ENCODE results near the gene AKT3. TPM values are rescaled to one million over a fixed set of nuclear protein-coding genes. Genes with fewer than 3 reads are reported as not detected.

Gene AKT3
- total and polyA plus RNA-seq, 2 of the 8 experiments (the other 6 are each of a cell fraction or from before 2014, with no cell fraction given): 6.0 to 36.4 TPM

- Histone ChIP-seq H4K20me1 (replicated peaks in 1 of 2; ENCODE audit: control insufficient read depth in 1 of 2, insufficient read depth in 2 of 2, low read length in 2 of 2) (no peaks in the 10 kb centered on the region), H3K79me1 (ENCODE audit: low read depth, low read length) (no peaks in the 10 kb centered on the region), H3K4me1 (replicated peaks in 1 of 4; ENCODE audit: control insufficient read depth in 3 of 4, insufficient read depth in 4 of 4, low read length in 3 of 4) (no peaks in the 10 kb centered on the region), H2BK15ac (ENCODE audit: low read length) (no peak overlapping the region), H3K18ac (ENCODE audit: extremely low read depth, low read length) (no peak overlapping the region), H3K79me2 (ENCODE audit: control insufficient read depth in 1 of 2, insufficient read depth in 2 of 2, low read length in 2 of 2) (no peaks in the 10 kb centered on the region), H2BK12ac (ENCODE audit: low read depth, low read length) (no peak overlapping the region), H2AFZ (ENCODE audit: low read length) (no peak overlapping the region), H2BK120ac (replicated peaks; ENCODE audit: low read depth, low read length) (no peak overlapping the region), H4K8ac (ENCODE audit: extremely low read depth, insufficient read depth, low read length) (no peak overlapping the region), H3K27ac (ENCODE audit: low read depth, low read length) (no peak overlapping the region), H3K4me3 (ENCODE audit: extremely low read depth in 1 of 4, insufficient read depth in 2 of 4, low read depth in 3 of 4, low read length in 4 of 4) (no peak overlapping the region), H3K14ac (ENCODE audit: insufficient read length) (no peak overlapping the region), H2BK20ac (ENCODE audit: low read length) (no peak overlapping the region), H4K91ac (replicated peaks; ENCODE audit: insufficient read length, low read length) (no peak overlapping the region), H4K5ac (ENCODE audit: insufficient read length, low read depth, low read length) (no peak overlapping the region), H2BK5ac (ENCODE audit: low read depth, low read length) (no peak overlapping the region), H3K9ac (replicated peaks in 1 of 4; ENCODE audit: extremely low read depth in 1 of 4, low read depth in 3 of 4, low read length in 3 of 4) (no peak overlapping the region), H3K4me2 (ENCODE audit: insufficient read depth in 1 of 2, low read depth in 2 of 2, low read length in 2 of 2) (no peak overlapping the region), H3K27me3 (replicated peaks in 1 of 4; ENCODE audit: control insufficient read depth in 3 of 4, extremely low read depth in 1 of 4, insufficient read depth in 3 of 4, low read length in 3 of 4) (no peaks in the 10 kb centered on the region), H2AK5ac (ENCODE audit: low read depth, low read length) (no peak overlapping the region), H3K23ac (ENCODE audit: insufficient read length) (no peak overlapping the region), H3K9me3 (ENCODE audit: insufficient read depth in 2 of 2, low read depth in 1 of 2, low read length in 1 of 2) (no peaks in the 10 kb centered on the region), H3K36me3 (ENCODE audit: control insufficient read depth in 2 of 4, insufficient read depth in 4 of 4, low read length in 3 of 4) (no peaks in the 10 kb centered on the region), H3K56ac (replicated peaks; ENCODE audit: insufficient read length, low read depth, low read length) (no peak overlapping the region), H3K23me2 (ENCODE audit: low read depth, low read length) (no peaks in the 10 kb centered on the region), H3K4ac (replicated peaks; ENCODE audit: insufficient read length, low read depth, low read length) (no peak overlapping the region)
- ChIA-PET CTCF (ENCODE audit: partially characterized antibody) (interaction anchor here (0.5 to 1.2 kb wide), 3 partner anchors 13 to 225 kb away, joined by 3 read pairs; no protein-coding TSS in a partner anchor), POLR2A (ENCODE audit: partially characterized antibody) (no interaction called here)
- DNase-seq (ENCODE audit: low read depth in 1 of 2, low spot score in 2 of 2) (no peak), FAIRE-seq (no peak)
- 80% methylated on average over 2 of the region's 2 CpGs; no CpG with 5 or more reads in 1 of the 2 experiments for WGBS, 2 experiments (ENCODE audit: extremely low coverage in 1 of 2, insufficient coverage in 1 of 2, insufficient read length in 1 of 2, insufficient replicate concordance in 2 of 2, low coverage in 1 of 2, low lambda C conversion rate in 2 of 2, missing lambda C conversion rate in 1 of 2)
- TF ChIP-seq HDAC6 (IDR thresholded peaks at IDR 0.05; ENCODE audit: low read depth, low read length) (no peak), SUZ12 (IDR thresholded peaks at IDR 0.05; ENCODE audit: low read length) (no peak), CTBP2 (IDR thresholded peaks at IDR 0.05; ENCODE audit: borderline replicate concordance, insufficient read depth, insufficient read length, low read length) (no peak), RXRA (IDR thresholded peaks at IDR 0.05; ENCODE audit: insufficient read depth, low read depth, low read length) (no peak)
These were observed 297.0 kb downstream of the AKT3 start for GRCh38 chr1:243553090-243553489.

Measured in H1 (cell line).